ENCODE results near the gene POFUT2.

The POFUT2 gene

DNA sequence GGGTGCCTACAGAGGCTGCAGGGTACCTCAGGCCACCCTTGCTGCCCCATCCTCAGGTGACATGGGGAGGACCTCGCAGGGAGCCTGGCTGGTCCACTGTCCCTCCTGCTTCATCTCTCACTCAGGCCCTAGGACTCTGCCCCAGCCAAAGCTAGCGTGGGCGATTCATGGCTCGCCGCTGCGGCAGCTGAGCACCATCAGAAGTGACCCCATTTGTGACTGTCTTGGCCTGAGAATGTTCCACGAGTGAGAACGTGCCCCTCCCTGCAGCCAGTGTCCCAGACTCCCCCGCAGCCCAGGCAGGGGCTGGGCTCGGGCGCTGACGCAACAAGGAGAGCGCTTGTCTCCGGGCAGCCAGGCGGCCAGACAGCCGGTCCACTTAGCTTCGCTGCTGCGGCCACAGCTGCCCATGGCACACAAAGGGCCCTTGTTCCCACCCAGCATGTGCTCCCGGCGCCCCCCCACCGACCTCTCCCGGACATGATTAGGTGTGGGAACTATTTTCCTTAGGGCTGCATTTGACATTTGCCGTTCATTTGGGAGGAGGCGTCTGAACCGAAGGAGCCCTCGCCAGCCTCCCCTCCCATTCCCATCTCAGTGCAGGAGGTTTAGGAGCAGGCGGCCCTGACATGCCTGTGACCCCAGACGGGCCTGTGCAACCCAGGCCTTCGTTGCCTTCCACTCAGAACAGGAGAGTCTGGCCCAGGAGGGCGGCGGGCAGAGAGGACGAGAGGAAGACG lies 19.3 kb upstream of the POFUT2 start:
- H3K9ac ChIP-seq (ENCODE audit: low read depth, low read length) = no peak overlapping the region
- no peak overlapping the region for H3K4me3 ChIP-seq (ENCODE audit: low read length)
- H3K4me1 ChIP-seq (ENCODE audit: insufficient read depth, low read length) = peaks cover 4% of the 10 kb centered on the region; the same call in 1 of the 2 replicates

DNA sequence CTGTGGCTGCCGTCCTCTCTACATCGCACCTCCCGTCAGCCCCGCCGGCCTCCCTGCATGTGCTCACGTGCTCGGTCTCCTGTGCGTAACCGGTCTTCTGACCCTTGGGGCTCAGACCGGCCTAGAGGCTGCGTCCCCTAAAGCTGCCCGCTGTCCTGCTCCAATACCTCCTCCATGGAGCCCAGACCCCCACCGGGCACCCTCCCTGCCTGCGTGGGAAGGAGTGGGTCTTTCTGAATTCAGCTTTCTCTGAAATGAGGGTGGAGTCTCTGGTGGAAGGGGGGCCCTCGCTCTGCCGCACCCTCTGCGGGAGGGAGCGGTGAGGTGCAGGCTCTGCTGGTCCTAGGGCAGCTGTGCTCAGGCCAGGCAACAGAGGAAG lies 18.7 kb upstream of the POFUT2 start:
- H3K9ac ChIP-seq (ENCODE audit: low read depth, low read length) = no peak overlapping the region
- 90% methylated on average over 18 of the region's 18 CpGs for WGBS
- no peak overlapping the region for H3K4me3 ChIP-seq (ENCODE audit: low read length)
- no peaks in the 10 kb centered on the region for H3K27me3 ChIP-seq (ENCODE audit: insufficient read depth, low read length)
- H3K36me3 ChIP-seq (ENCODE audit: insufficient read depth, low read length) = no peaks in the 10 kb centered on the region
- peaks cover 4% of the 10 kb centered on the region; the same call in 1 of the 2 replicates for H3K4me1 ChIP-seq (ENCODE audit: insufficient read depth, low read length)
- H3K27ac ChIP-seq (ENCODE audit: low read depth, low read length) = no peak overlapping the region
- no peaks in the 10 kb centered on the region for H3K9me3 ChIP-seq (ENCODE audit: insufficient read depth, low read depth, low read length)

More for the DNA sequence above, 19.3 kb upstream of the POFUT2 start:
- no peaks in the 10 kb centered on the region for H3K27me3 ChIP-seq (ENCODE audit: insufficient read depth, low read length)
- H3K9me3 ChIP-seq (ENCODE audit: insufficient read depth, low read depth, low read length) = no peaks in the 10 kb centered on the region
- no peaks in the 10 kb centered on the region for H3K36me3 ChIP-seq (ENCODE audit: insufficient read depth, low read length)
- whole genome bisulfite sequencing = 87% methylated on average over 33 of the region's 33 CpGs
- no peak overlapping the region for H3K27ac ChIP-seq (ENCODE audit: low read depth, low read length)

DNA sequence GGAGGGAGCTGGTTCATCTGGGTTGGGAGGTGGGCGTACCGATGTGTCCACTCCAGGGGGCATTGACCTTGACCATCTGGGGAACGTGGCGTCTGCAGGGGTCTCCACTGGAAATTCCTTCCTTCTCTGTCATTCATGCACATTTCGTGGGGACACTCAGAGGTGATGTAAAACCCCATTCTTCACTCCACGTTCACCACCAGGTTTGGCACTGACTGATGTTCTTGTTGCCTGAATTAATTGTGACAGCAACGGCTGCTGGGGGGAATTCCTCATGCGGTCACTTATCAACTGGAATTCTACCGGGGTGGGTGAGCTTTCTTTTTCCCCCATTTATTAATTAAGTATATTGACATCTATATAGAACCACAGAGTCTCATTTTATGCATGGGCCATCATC lies 18.1 kb upstream of the POFUT2 start:
- H3K4me1 ChIP-seq (ENCODE audit: insufficient read depth, low read length) = peaks cover 4% of the 10 kb centered on the region; the same call in 1 of the 2 replicates
- H3K4me3 ChIP-seq (ENCODE audit: low read length) = no peak overlapping the region
- H3K27ac ChIP-seq (ENCODE audit: low read depth, low read length) = no peak overlapping the region
- H3K27me3 ChIP-seq (ENCODE audit: insufficient read depth, low read length) = no peaks in the 10 kb centered on the region
- no peaks in the 10 kb centered on the region for H3K9me3 ChIP-seq (ENCODE audit: insufficient read depth, low read depth, low read length)
- H3K36me3 ChIP-seq (ENCODE audit: insufficient read depth, low read length) = no peaks in the 10 kb centered on the region
- 89% methylated on average over 8 of the region's 9 CpGs for WGBS
- no peak overlapping the region for H3K9ac ChIP-seq (ENCODE audit: low read depth, low read length)

DNA sequence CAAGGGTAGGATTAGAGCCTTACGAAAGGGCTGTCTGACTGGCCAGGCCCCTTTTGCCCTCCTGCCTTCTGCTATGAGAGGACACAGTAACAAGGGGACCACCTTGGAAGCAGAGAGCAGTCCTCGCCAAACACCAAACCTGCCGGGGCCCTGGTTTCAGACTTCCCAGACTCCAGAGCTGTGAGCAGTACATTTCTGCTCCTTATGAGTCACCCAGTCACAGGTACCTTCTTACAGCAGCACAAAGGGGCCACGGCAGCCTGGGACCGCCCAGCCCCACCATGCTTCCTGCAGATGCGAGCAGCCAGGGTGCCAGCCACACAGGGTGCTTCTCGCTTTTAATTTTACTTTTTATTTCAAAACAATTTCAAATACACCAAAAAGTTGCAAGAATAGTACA lies 17.2 kb upstream of the POFUT2 start:
- H3K9ac ChIP-seq (ENCODE audit: low read depth, low read length) = no peak overlapping the region
- no peak overlapping the region for H3K27ac ChIP-seq (ENCODE audit: low read depth, low read length)
- no peaks in the 10 kb centered on the region for H3K36me3 ChIP-seq (ENCODE audit: insufficient read depth, low read length)
- 89% methylated on average over 7 of the region's 7 CpGs for WGBS
- no peak overlapping the region for H3K4me3 ChIP-seq (ENCODE audit: low read length)
- no peaks in the 10 kb centered on the region for H3K9me3 ChIP-seq (ENCODE audit: insufficient read depth, low read depth, low read length)
- no peaks in the 10 kb centered on the region for H3K27me3 ChIP-seq (ENCODE audit: insufficient read depth, low read length)
- peaks cover 4% of the 10 kb centered on the region; the same call in 1 of the 2 replicates for H3K4me1 ChIP-seq (ENCODE audit: insufficient read depth, low read length)

DNA sequence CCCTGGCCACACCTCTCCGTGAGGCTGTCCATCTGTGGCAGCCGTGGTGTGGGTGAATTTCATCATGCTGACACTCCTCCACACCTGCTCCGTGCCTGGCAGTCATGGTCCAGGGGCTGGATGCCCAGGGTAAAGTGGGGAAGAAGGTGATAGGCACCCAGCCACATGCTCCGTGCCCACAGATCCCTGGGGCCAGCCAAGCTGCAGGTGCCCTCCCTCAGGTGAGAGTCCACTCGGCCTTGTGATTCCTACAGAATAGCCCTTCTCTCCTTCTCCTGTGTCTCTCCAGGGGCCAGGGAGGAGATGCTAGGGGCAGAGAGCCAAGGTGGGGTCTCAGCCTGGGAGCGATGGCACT lies 16.8 kb upstream of the POFUT2 start:
- Histone ChIP-seq H3K27ac (ENCODE audit: low read depth, low read length) (no peak overlapping the region), H3K36me3 (ENCODE audit: insufficient read depth, low read length) (no peaks in the 10 kb centered on the region), H3K4me1 (ENCODE audit: insufficient read depth, low read length) (peaks cover 4% of the 10 kb centered on the region; the same call in 1 of the 2 replicates), H3K9me3 (ENCODE audit: insufficient read depth, low read depth, low read length) (no peaks in the 10 kb centered on the region), H3K27me3 (ENCODE audit: insufficient read depth, low read length) (no peaks in the 10 kb centered on the region), H3K9ac (ENCODE audit: low read depth, low read length) (no peak overlapping the region), H3K4me3 (ENCODE audit: low read length) (no peak overlapping the region)
- 97% methylated on average over 6 of the region's 6 CpGs for WGBS

DNA sequence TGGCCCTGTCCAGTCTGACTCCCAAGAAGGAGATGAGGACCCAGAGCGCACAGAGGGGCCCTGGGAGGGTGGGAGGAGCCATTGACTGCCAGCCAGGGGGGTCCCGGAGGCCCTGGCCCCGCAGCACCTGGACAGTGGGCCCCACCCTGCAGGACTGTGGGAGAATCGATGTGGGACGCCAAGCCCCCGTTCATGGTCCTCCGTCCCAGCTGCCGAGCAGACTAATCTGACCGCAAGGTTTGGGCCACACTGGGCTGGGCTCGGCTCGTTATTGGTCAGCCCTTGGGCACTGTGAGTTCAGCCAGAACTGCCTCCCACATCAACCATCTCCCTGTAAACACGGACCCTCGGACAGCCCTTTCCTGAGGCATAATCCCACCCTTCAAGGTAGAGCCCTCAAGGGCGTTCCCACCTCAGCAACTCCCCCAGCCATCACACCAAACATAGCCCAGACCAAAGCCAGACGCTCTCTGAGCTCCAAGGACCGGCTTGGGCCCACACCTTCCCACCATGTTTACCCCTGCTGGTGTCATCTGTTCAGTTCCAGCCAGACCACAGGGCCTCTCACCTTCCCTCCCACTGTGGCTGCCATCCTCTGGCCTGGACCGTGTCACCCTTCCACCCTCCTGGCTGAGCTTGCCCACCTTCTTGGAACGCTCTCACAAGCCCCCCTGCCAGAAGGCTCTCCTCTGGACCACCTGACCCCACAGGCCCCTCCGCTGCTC lies 16.2 kb upstream of the POFUT2 start:
- no peak overlapping the region for H3K9ac ChIP-seq (ENCODE audit: low read depth, low read length)
- H3K4me3 ChIP-seq (ENCODE audit: low read length) = no peak overlapping the region
- WGBS = 94% methylated on average over 19 of the region's 19 CpGs
- H3K27me3 ChIP-seq (ENCODE audit: insufficient read depth, low read length) = no peaks in the 10 kb centered on the region
- H3K36me3 ChIP-seq (ENCODE audit: insufficient read depth, low read length) = no peaks in the 10 kb centered on the region
- no peaks in the 10 kb centered on the region for H3K9me3 ChIP-seq (ENCODE audit: insufficient read depth, low read depth, low read length)
- H3K4me1 ChIP-seq (ENCODE audit: insufficient read depth, low read length) = no peaks in the 10 kb centered on the region; the same call in 1 of the 2 replicates
- no peak overlapping the region for H3K27ac ChIP-seq (ENCODE audit: low read depth, low read length)

DNA sequence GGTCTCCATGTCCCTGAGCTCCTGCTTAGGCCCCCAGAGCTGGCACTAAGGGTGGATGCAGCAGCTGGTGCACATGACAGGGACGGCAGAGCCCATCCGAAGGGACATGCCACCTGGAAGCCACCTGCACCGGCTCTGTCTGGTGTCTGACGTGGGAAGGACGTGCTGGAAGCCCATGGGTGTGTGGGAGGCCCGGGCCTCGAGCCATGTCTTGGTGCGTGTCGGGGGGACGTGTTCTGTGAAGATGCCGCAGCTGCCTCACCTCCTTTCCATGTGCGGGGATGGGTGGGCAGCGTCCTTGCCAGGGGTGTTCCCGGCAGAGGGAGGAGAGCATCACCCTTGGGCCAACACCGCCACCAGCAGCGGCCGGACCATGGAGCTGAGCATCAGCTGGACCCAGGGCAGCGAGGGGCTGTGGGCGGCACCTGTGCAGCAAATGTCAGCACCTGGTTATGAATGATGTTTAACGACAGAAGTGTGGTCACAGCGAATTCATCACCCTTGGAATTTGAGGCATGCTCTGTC lies 15.5 kb upstream of the POFUT2 start:
- Histone ChIP-seq H3K9me3 (ENCODE audit: insufficient read depth, low read depth, low read length) (no peaks in the 10 kb centered on the region), H3K27me3 (ENCODE audit: insufficient read depth, low read length) (no peaks in the 10 kb centered on the region), H3K9ac (ENCODE audit: low read depth, low read length) (no peak overlapping the region), H3K36me3 (ENCODE audit: insufficient read depth, low read length) (no peaks in the 10 kb centered on the region), H3K4me1 (ENCODE audit: insufficient read depth, low read length) (no peaks in the 10 kb centered on the region; the same call in 1 of the 2 replicates), H3K4me3 (ENCODE audit: low read length) (no peak overlapping the region), H3K27ac (ENCODE audit: low read depth, low read length) (no peak overlapping the region)
- 95% methylated on average over 21 of the region's 21 CpGs for WGBS

DNA sequence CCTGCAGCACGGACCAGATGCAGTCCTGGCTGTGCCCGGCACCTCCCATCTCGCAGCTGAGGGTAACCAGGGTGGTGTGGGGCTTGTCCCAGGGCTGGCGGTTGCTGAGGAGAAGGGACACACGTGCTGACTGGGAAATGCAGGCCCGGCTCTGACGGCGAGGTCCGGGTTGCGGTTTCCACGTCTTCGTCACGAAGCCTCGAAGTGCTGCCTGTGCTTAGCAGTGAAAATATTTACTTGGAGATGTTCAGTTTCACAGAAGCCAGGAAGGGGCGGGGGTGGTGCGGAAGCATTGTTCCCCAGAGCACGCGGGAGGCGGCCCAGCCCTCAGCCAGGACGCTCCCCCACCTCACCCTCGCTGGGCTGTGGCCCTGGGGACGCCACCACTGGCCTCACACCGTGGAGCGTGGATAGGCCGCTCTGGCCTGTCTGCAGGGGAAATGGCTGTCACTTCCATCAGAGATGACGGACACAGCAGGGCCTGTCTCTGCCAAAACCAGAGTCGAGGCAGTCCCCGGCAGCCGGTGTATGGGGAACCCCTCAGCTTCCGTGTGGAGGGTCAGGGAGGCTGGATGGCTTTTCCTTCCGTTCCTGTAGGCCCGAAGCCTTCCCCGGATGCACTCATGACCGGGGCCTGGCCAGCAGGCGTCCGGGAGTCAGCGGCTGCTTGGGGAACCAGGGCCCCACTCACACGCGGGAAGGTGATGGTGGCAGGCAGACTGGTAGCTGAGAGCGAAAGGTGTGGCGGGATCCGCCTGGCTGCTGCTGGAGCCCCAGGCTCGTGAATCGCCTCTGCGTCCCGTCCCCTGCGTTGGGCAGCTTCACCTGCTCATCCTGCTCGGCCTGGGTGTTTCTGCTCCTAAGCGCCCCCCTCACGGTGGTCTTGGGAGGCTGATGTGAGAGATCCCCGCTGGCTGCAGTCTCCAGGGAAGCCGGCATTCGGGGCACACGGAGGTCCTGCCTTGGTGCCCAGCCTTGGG lies 14.7 kb upstream of the POFUT2 start:
- no peak overlapping the region for H3K4me3 ChIP-seq (ENCODE audit: low read length)
- H3K27me3 ChIP-seq (ENCODE audit: insufficient read depth, low read length) = no peaks in the 10 kb centered on the region
- WGBS = 90% methylated on average over 54 of the region's 54 CpGs
- H3K9ac ChIP-seq (ENCODE audit: low read depth, low read length) = 0 out of 2 replicates have a peak overlapping the region, but pooled peaks have one; percentile 23
- H3K9me3 ChIP-seq (ENCODE audit: insufficient read depth, low read depth, low read length) = no peaks in the 10 kb centered on the region
- H3K36me3 ChIP-seq (ENCODE audit: insufficient read depth, low read length) = no peaks in the 10 kb centered on the region
- no peaks in the 10 kb centered on the region; the same call in 1 of the 2 replicates for H3K4me1 ChIP-seq (ENCODE audit: insufficient read depth, low read length)
- H3K27ac ChIP-seq (ENCODE audit: low read depth, low read length) = no peak overlapping the region

DNA sequence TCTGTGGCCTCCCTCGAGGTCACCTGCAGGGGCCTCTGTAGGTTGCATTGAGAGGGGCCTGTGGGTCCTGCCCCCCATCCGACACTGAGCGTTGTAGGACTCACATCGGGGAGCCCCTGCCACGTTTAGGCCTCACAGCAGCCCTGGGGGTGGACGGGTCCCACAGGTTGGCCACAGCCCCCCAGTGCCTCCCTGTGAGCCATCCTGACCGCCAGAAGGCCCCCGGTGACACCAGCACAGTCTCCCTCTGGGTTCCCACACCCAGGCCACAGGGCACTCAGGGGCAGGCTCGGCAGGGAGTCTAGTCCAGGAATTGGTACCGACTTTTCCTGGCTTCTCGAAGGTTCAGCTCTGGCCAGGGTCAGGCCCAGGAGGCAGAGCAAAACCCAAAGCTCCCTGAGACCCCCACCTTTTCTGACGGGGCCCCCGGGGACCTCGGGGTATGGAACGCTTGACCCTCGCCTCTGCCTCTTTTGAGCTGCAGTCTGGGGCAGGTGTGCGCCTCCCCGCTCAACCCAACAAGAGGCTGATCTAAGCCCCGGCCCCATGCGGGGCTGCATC lies 13.9 kb upstream of the POFUT2 start:
- Histone ChIP-seq H3K27me3 (ENCODE audit: insufficient read depth, low read length) (no peaks in the 10 kb centered on the region), H3K4me1 (ENCODE audit: insufficient read depth, low read length) (no peaks in the 10 kb centered on the region), H3K9ac (ENCODE audit: low read depth, low read length) (0 out of 2 replicates have a peak overlapping the region, but pooled peaks have one; percentile 23), H3K36me3 (ENCODE audit: insufficient read depth, low read length) (no peaks in the 10 kb centered on the region), H3K27ac (ENCODE audit: low read depth, low read length) (no peak overlapping the region), H3K4me3 (ENCODE audit: low read length) (no peak overlapping the region), H3K9me3 (ENCODE audit: insufficient read depth, low read depth, low read length) (no peaks in the 10 kb centered on the region)
- WGBS = 94% methylated on average over 20 of the region's 20 CpGs

DNA sequence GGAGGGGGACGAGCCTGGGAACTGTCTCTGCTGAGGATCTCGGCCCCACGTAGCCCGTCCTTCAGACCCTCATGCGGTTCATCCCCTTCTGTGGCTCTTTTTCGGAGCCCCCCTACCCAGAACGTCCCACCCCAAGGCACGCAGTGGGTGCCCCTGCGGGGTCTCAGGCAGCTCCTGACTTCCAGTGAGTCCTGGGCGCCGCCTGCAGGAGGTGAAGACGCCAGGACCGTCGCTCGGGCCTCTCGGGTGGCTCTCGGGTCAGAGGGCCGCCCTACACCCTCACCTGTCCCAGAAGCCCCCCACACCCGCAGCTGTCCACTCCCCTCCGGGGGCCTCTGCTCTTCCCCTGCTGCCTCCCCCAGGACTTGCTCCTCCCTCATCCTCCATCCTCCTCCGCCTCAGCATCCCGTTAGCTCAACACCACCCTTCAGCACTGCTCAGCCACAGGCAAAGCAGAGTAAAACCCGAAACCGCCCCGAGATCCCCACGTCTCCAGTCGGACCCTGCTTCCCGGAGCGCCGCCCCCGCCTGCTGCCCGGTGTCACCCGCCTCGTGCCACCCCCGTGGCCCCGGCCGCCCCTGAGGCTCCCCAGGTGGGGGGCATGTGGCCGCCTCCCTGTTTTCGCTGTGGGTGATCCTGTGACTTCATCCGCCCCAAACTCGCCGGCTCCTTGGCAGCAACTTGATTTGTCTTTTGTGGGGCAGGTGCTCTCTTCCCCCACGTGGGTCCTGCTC lies 13.3 kb upstream of the POFUT2 start:
- Histone ChIP-seq H3K36me3 (ENCODE audit: insufficient read depth, low read length) (no peaks in the 10 kb centered on the region), H3K27me3 (ENCODE audit: insufficient read depth, low read length) (no peaks in the 10 kb centered on the region), H3K9me3 (ENCODE audit: insufficient read depth, low read depth, low read length) (no peaks in the 10 kb centered on the region), H3K27ac (ENCODE audit: low read depth, low read length) (no peak overlapping the region), H3K4me3 (ENCODE audit: low read length) (no peak overlapping the region), H3K4me1 (ENCODE audit: insufficient read depth, low read length) (no peaks in the 10 kb centered on the region), H3K9ac (ENCODE audit: low read depth, low read length) (no peak overlapping the region)
- 90% methylated on average over 43 of the region's 43 CpGs for WGBS

Data from HUES64 (cell line).